ENCODE measurements around the gene FMNL2.

DNA sequence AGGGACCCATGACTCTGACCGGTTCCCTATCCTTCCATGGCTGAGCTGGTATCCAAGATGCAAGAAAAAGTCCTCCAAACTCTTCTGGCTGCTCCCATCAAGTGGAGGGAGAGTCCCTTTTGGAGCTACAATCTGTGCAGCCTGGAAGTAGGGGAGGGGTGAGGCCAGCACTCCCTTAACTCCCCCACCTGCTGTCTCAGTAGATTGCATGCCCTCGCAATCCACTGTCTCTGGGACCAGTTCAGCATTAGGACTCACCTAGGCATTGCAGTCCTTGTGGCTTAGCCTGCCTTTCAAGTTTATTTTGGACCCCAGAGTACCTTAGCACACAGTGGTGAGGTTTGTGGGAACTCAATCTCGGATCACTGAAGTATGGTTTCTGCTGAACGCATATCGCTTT is 14.2 kb upstream of the FMNL2 start:
- TF ChIP-seq, protein P1, sequence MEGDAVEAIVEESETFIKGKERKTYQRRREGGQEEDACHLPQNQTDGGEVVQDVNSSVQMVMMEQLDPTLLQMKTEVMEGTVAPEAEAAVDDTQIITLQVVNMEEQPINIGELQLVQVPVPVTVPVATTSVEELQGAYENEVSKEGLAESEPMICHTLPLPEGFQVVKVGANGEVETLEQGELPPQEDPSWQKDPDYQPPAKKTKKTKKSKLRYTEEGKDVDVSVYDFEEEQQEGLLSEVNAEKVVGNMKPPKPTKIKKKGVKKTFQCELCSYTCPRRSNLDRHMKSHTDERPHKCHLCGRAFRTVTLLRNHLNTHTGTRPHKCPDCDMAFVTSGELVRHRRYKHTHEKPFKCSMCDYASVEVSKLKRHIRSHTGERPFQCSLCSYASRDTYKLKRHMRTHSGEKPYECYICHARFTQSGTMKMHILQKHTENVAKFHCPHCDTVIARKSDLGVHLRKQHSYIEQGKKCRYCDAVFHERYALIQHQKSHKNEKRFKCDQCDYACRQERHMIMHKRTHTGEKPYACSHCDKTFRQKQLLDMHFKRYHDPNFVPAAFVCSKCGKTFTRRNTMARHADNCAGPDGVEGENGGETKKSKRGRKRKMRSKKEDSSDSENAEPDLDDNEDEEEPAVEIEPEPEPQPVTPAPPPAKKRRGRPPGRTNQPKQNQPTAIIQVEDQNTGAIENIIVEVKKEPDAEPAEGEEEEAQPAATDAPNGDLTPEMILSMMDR (IDR thresholded peaks at IDR 0.05) = no peak
- no peak for TF ChIP-seq POLR2A (IDR thresholded peaks at IDR 0.05; ENCODE audit: low read depth)
- no peak for TF ChIP-seq POLR2AphosphoS5 (IDR thresholded peaks at IDR 0.05)
- no peak for TF ChIP-seq EP300 (IDR thresholded peaks at IDR 0.05)

Measured in esophagus muscularis mucosa (tissue), 4 donors.